Spleen (tissue), 7 donors: ENCODE measurements around the gene ATP6AP2.

ENCODE experiments used
- CTCF ChIP-seq, 11 experiments: fragments of 200-600 bp in 7 of 11; fragments of 450-650 bp in 4 of 11; sonication (generic) in 4 of 11; IDR thresholded peaks in 8 of 11; conservative IDR thresholded peaks in 3 of 11; 1 replicate in 7 of 11; 2 replicates in 4 of 11; pipeline versions ENCODE4 v1.4.0 to v1.8.0; 2016 to 2021; ENCODE audit warnings: antibody characterized with exemption in 11 of 11, inconsistent platforms in 4 of 11, mild to moderate bottlenecking in 1 of 11
- POLR2A ChIP-seq, 3 donors: fragments of 450-650 bp; IDR thresholded peaks; one replicate each; pipeline ENCODE4 v1.5.1; 2017; ENCODE audit warnings: antibody characterized with exemption in 3 of 3, mild to moderate bottlenecking in 1 of 3
- donor health status: DM: no; HTN: no; CAD: no; lungs with moderate emphysema.
- donor health status: DM: no; HTN: no; CAD: no.
- donor health status: DM: no; HTN: no; CAD: no.

- no peak for TF ChIP-seq POLR2A (IDR thresholded peaks at IDR 0.05)
- no peak for TF ChIP-seq CTCF (IDR thresholded peaks at IDR 0.05 in 8 of 11, conservative IDR thresholded peaks at IDR 0.05 in 3 of 11)
Measured at GRCh38 chrX:40570346-40571093, 10.2 kb upstream of the ATP6AP2 start.
